ENCODE measurements around the gene TDRD10.

DNA sequence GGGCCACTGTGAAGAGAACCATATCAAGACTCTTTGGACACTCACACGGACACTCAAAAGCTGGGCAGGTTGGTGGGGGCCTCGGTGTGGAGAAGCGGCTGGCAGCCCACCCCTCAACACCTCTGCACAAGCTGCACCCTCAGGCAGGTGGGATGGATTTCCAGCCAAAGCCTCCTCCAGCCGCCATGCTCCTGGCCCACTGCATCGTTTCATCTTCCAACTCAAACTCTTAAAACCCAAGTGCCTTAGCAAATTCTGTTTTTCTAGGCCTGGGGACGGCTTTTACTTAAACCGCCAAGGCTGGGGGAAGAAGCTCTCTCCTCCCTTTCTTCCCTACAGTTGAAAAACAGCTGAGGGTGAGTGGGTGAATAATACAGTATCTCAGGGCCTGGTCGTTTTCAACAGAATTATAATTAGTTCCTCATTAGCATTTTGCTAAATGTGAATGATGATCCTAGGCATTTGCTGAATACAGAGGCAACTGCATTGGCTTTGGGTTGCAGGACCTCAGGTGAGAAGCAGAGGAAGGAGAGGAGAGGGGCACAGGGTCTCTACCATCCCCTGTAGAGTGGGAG lies 36.3 kb upstream of the TDRD10 start:
- TF ChIP-seq CTCF (conservative IDR thresholded peaks at IDR 0.05 in 1 of 2, IDR thresholded peaks at IDR 0.05 in 1 of 2; ENCODE audit: low read depth in 1 of 2, low read length in 2 of 2), result no peak
- no peak for TF ChIP-seq EZH2 (IDR thresholded peaks at IDR 0.05; ENCODE audit: low read length, missing control alignments)

All from fibroblast of lung (primary cell).